HepG2 (cell line): ENCODE measurements around the gene CSNK1E. TPM values are rescaled to one million over a fixed set of nuclear protein-coding genes. Genes with fewer than 3 reads are reported as not detected.

Experiments
- ATAC-seq: fragments of 200-7000 bp; cut with Tn5 transposase; 3 replicates; pipeline ENCODE4 v1.9.1; 2020; ENCODE audit warnings: mild to moderate bottlenecking, moderate library complexity
- BruUV-seq: library from RNA; stranded (reverse); fragments of 400-500 nt; replicated peaks from 2 replicates; lab custom pipeline; 2021; lab: Mats Ljungman, UMichigan
- CTCF ChIA-PET: fragments of 300-600 bp; formaldehyde crosslinking; extraction: SDS; loops from one replicate; lab custom pipeline; 2021; ENCODE audit warnings: low total read pairs, inconsistent platforms, low intra/inter-chr PET ratio; lab: Yijun Ruan, JAX
- POLR2A ChIA-PET: fragments of 350-600 bp; sonication (Branson Sonifier 250); formaldehyde crosslinking; loops from one replicate; lab custom pipeline; 2020; ENCODE audit warnings: antibody characterized with exemption, inconsistent platforms; lab: Yijun Ruan, JAX
- DNase-seq: peaks from one replicate; pipeline ENCODE4 v3.0.0-alpha.2; 2015; ENCODE audit warnings: low spot score
- FAIRE-seq: peaks from 3 replicates; lab custom pipeline; 2011; peaks lifted over from hg19 to GRCh38; lab: Jason Lieb, UNC
- H2AFZ ChIP-seq: one replicate; pipeline ENCODE4 v1.6.1; 2011; ENCODE audit warnings: low read length, inconsistent platforms
- H3K27ac ChIP-seq: fragments of 300-600 bp; 3 replicates; pipeline ENCODE4 v1.8.0; 2011; ENCODE audit warnings: mixed run types, mild to moderate bottlenecking, mixed read lengths, low read length, inconsistent platforms; ENCODE audit not compliant: insufficient read depth; ENCODE audit errors: extremely low read length
- H3K27me3 ChIP-seq, 2 experiments: fragments of 200-600 bp in 1 of 2; 2 replicates in 1 of 2; 3 replicates in 1 of 2; pipeline versions ENCODE4 v1.6.0 to v1.8.0; 2011; ENCODE audit warnings: low read length in 2 of 2, mild to moderate bottlenecking in 2 of 2, moderate library complexity in 2 of 2, inconsistent platforms in 1 of 2; ENCODE audit not compliant: insufficient read depth in 2 of 2, control insufficient read depth in 1 of 2
- H3K36me3 ChIP-seq, 2 experiments: fragments of 200-600 bp in 1 of 2; replicated peaks in 1 of 2; 2 replicates in 1 of 2; 3 replicates in 1 of 2; pipeline versions ENCODE4 v1.5.1 to v1.8.0; 2011; ENCODE audit warnings: low read length in 2 of 2, inconsistent platforms in 1 of 2; ENCODE audit not compliant: insufficient read depth in 2 of 2, control insufficient read depth in 1 of 2
- H3K4me1 ChIP-seq: 2 replicates; pipeline ENCODE4 v1.5.1; 2012; ENCODE audit warnings: low read length, inconsistent platforms; ENCODE audit not compliant: insufficient read depth
- H3K4me2 ChIP-seq: 2 replicates; pipeline ENCODE4 v1.6.0; 2011; ENCODE audit warnings: low read depth, low read length, inconsistent platforms
- H3K4me3 ChIP-seq, 3 experiments: fragments of 200-600 bp in 1 of 3; sonication (generic), shearing (Covaris generic) in 1 of 3; replicated peaks in 1 of 3; 2 replicates each; pipeline ENCODE4 v1.5.1; 2011 to 2016; ENCODE audit warnings: low read length in 3 of 3, inconsistent platforms in 2 of 3, low read depth in 2 of 3, mild to moderate bottlenecking in 2 of 3, control low read depth in 1 of 3, mixed read lengths in 1 of 3; ENCODE audit not compliant: insufficient read depth in 1 of 3
- H3K79me2 ChIP-seq: one replicate; pipeline ENCODE4 v1.6.1; 2011; ENCODE audit warnings: low read length, inconsistent platforms; ENCODE audit not compliant: insufficient read depth
- H3K9ac ChIP-seq: 2 replicates; pipeline ENCODE4 v1.6.0; 2011; ENCODE audit warnings: mild to moderate bottlenecking, low read depth, low read length, inconsistent platforms; ENCODE audit not compliant: insufficient read depth
- H3K9me3 ChIP-seq: 2 replicates; pipeline ENCODE4 v1.5.1; 2012; ENCODE audit warnings: mild to moderate bottlenecking, low read length
- H4K20me1 ChIP-seq: 2 replicates; pipeline ENCODE4 v1.6.0; 2011; ENCODE audit warnings: inconsistent platforms, mild to moderate bottlenecking, low read length, moderate library complexity; ENCODE audit not compliant: insufficient read depth
- AKNA ChIP-seq: sonication (generic); formaldehyde crosslinking; IDR thresholded peaks from 2 replicates; pipeline ENCODE4 v1.4.0; 2020; ENCODE audit warnings: missing genetic modification reagents, borderline replicate concordance
- BATF2 ChIP-seq: sonication (generic); formaldehyde crosslinking; IDR thresholded peaks from 2 replicates; pipeline ENCODE4 v1.8.0; 2022; ENCODE audit warnings: mild to moderate bottlenecking, missing genetic modification reagents, moderate library complexity
- CBX5 ChIP-seq: sonication (generic); formaldehyde crosslinking; IDR thresholded peaks from 2 replicates; pipeline ENCODE4 v1.4.0; 2020; ENCODE audit warnings: missing genetic modification reagents, borderline replicate concordance
- FOXP4 ChIP-seq: sonication (generic); formaldehyde crosslinking; IDR thresholded peaks from 2 replicates; pipeline ENCODE4 v1.4.0; 2020; ENCODE audit warnings: missing genetic modification reagents
- HOXA5 ChIP-seq: sonication (generic); formaldehyde crosslinking; IDR thresholded peaks from 2 replicates; pipeline ENCODE4 v1.4.0; 2020; ENCODE audit warnings: missing genetic modification reagents
- PRMT3 ChIP-seq: sonication (generic); formaldehyde crosslinking; IDR thresholded peaks from 2 replicates; pipeline ENCODE4 v1.8.1; 2022; ENCODE audit warnings: low read depth, mild to moderate bottlenecking, moderate library complexity, missing genetic modification reagents, borderline replicate concordance
- TEAD2 ChIP-seq: sonication (generic); formaldehyde crosslinking; IDR thresholded peaks from 2 replicates; pipeline ENCODE4 v1.9.0; 2021; ENCODE audit warnings: missing genetic modification reagents
- ZNF235 ChIP-seq: sonication (generic); formaldehyde crosslinking; IDR thresholded peaks from 2 replicates; pipeline ENCODE4 v1.8.1; 2023; ENCODE audit warnings: mild to moderate bottlenecking, missing genetic modification reagents, borderline replicate concordance
- ZNF280B ChIP-seq: sonication (generic); formaldehyde crosslinking; IDR thresholded peaks from 2 replicates; pipeline ENCODE4 v1.5.0; 2020; ENCODE audit warnings: missing genetic modification reagents, mild to moderate bottlenecking, borderline replicate concordance
- ZNF441 ChIP-seq: sonication (generic); formaldehyde crosslinking; IDR thresholded peaks from 2 replicates; pipeline ENCODE4 v1.7.0; 2021; ENCODE audit warnings: missing genetic modification reagents, borderline replicate concordance
- ZNF503 ChIP-seq: sonication (generic); formaldehyde crosslinking; IDR thresholded peaks from 2 replicates; pipeline ENCODE4 v1.4.0; 2020; ENCODE audit warnings: missing genetic modification reagents
- ZNF839 ChIP-seq: sonication (generic); formaldehyde crosslinking; IDR thresholded peaks from 2 replicates; pipeline ENCODE4 v1.4.0; 2020; ENCODE audit warnings: missing genetic modification reagents, mild to moderate bottlenecking, borderline replicate concordance
- WGBS: methylation state at CpG from one replicate; pipeline ENCODE4 v1.1.6; 2017; ENCODE audit warnings: low lambda C conversion rate; 5-methylcytosine and 5-hydroxymethylcytosine counted together
- in situ Hi-C: cut with HindIII; loops from 2 replicates; pipeline ENCODE4 v1.10.0; 2017; ENCODE audit warnings: low pct_unique_long_range_greater_than_20kb; ENCODE audit not compliant: extremely low pct_ligation_motif_present
- intact Hi-C: fragments of 100-400 bp; cut with micrococcal nuclease; formaldehyde crosslinking; loops from one replicate; pipeline ENCODE4 v1.10.0; 2022; ENCODE audit not compliant: unreplicated experiment
- polyA plus RNA-seq, 8 experiments: library from polyadenylated mRNA; depleted of rRNA in 3 of 8; stranded (reverse) in 7 of 8; unstranded in 1 of 8; fragments of >200 nt; fragmentation: Illumina TruSeq in 4 of 8; extraction: Trizol in 4 of 8; gene quantifications; 2 replicates each; pipeline versions ENCODE4 v1.2.1 to v1.2.3, GENCODE V29; 2011 to 2016; ENCODE audit warnings: low read depth in 4 of 8, missing spikeins in 1 of 8, mixed read lengths in 1 of 8; ENCODE audit not compliant: insufficient read depth in 1 of 8
- total RNA-seq, 5 experiments: library from RNA; depleted of rRNA; stranded (reverse); fragments of >200 nt; fragmentation: Illumina TruSeq; extraction: Trizol; gene quantifications; 2 replicates each; pipeline ENCODE4 v1.2.3, GENCODE V29; 2016; ENCODE audit warnings: low read depth in 1 of 5

CSNK1E gene
- total and polyA plus RNA-seq, 2 of the 13 experiments (the other 11 are each of a cell fraction or from before 2014, with no cell fraction given), result 34.7 to 129 TPM

GRCh38 chr22:38257181-38257580 lies 60.1 kb downstream of the CSNK1E start (continued):
- TF ChIP-seq FOXP4 (CRISPR knock-in tag) (no peak), AKNA (CRISPR knock-in tag) (no peak), ZNF839 (no peak)

- no TSS peak for BruUV-seq
- Histone ChIP-seq H3K27me3 (no peaks in the 10 kb centered on the region), H4K20me1 (no peaks in the 10 kb centered on the region), H3K27ac (no peak overlapping the region), H3K79me2 (peaks cover 16% of the 10 kb centered on the region), H3K4me2 (no peak overlapping the region), H3K4me3 (no peak overlapping the region), H3K9ac (no peak overlapping the region), H2AFZ (no peak overlapping the region), H3K9me3 (no peaks in the 10 kb centered on the region), H3K4me1 (peaks cover 24% of the 10 kb centered on the region), H3K36me3 (no peaks in the 10 kb centered on the region)
- CTCF ChIA-PET, result no interaction called here
- in situ Hi-C loops (no loop called here), intact Hi-C loops (no loop called here)
- DNase-seq, result no peak
- WGBS, result 100% methylated on average over 2 of the region's 2 CpGs
- no peak for FAIRE-seq
- no peak for ATAC-seq
- POLR2A ChIA-PET, result no interaction called here
- TF ChIP-seq TEAD2 (CRISPR knock-in tag) (no peak), ZNF280B (CRISPR knock-in tag) (no peak), BATF2 (CRISPR knock-in tag) (no peak), HOXA5 (no peak), PRMT3 (CRISPR knock-in tag) (no peak), ZNF235 (CRISPR knock-in tag) (no peak), CBX5 (no peak), ZNF503 (CRISPR knock-in tag) (no peak), ZNF441 (no peak)
Observed at GRCh38 chr22:38255697-38256096, 61.5 kb downstream of the CSNK1E start.
